HUES64 (cell line): Measurements from ENCODE around the gene TRMT1.
A peak's percentile ranks its signal among the peaks of the same experiment; 100 is the strongest.
"Not testable (repeated sequence)": the region's sequence is repeated elsewhere in the genome, so short reads cannot be mapped to it uniquely, and the experiment has no call there.

Source experiments
- H3K27ac ChIP-seq: 2 replicates; pipeline ENCODE4 v1.7.0; 2013; ENCODE audit warnings: low read depth, low read length, inconsistent platforms
- H3K27me3 ChIP-seq: 2 replicates; pipeline ENCODE4 v1.6.1; 2013; ENCODE audit warnings: mild to moderate bottlenecking, low read length; ENCODE audit not compliant: insufficient read depth
- H3K36me3 ChIP-seq: 2 replicates; pipeline ENCODE4 v1.6.1; 2013; ENCODE audit warnings: mild to moderate bottlenecking, low read length; ENCODE audit not compliant: insufficient read depth
- H3K4me1 ChIP-seq: 2 replicates; pipeline ENCODE4 v1.6.1; 2013; ENCODE audit warnings: mild to moderate bottlenecking, low read length, moderate library complexity; ENCODE audit not compliant: insufficient read depth
- H3K4me3 ChIP-seq: 2 replicates; pipeline ENCODE4 v1.5.1; 2013; ENCODE audit warnings: mild to moderate bottlenecking, low read length, moderate library complexity
- H3K9ac ChIP-seq: 2 replicates; pipeline ENCODE4 v1.6.1; 2013; ENCODE audit warnings: mild to moderate bottlenecking, low read depth, low read length
- H3K9me3 ChIP-seq: 2 replicates; pipeline ENCODE4 v1.6.1; 2013; ENCODE audit warnings: low read depth, low read length; ENCODE audit not compliant: insufficient read depth
- WGBS: fragments of 150-250, 120-280 bp; methylation state at CpG from one replicate; pipeline ENCODE4 v1.1.7; 2013; ENCODE audit warnings: missing lambda C conversion rate; 5-methylcytosine and 5-hydroxymethylcytosine counted together

Gene TRMT1

GRCh38 chr19:13149173-13149627, 32.7 kb upstream of the TRMT1 start:
- peak overlapping the region; percentile 82 for H3K4me3 ChIP-seq
- WGBS, result 59% methylated on average over 15 of the region's 17 CpGs
- not testable (repeated sequence) for H3K27me3 ChIP-seq, H3K27ac ChIP-seq, H3K9me3 ChIP-seq, H3K4me1 ChIP-seq
- peaks cover 11% of the 10 kb centered on the region for H3K36me3 ChIP-seq
- peak overlapping the region; percentile 64 for H3K9ac ChIP-seq

DNA sequence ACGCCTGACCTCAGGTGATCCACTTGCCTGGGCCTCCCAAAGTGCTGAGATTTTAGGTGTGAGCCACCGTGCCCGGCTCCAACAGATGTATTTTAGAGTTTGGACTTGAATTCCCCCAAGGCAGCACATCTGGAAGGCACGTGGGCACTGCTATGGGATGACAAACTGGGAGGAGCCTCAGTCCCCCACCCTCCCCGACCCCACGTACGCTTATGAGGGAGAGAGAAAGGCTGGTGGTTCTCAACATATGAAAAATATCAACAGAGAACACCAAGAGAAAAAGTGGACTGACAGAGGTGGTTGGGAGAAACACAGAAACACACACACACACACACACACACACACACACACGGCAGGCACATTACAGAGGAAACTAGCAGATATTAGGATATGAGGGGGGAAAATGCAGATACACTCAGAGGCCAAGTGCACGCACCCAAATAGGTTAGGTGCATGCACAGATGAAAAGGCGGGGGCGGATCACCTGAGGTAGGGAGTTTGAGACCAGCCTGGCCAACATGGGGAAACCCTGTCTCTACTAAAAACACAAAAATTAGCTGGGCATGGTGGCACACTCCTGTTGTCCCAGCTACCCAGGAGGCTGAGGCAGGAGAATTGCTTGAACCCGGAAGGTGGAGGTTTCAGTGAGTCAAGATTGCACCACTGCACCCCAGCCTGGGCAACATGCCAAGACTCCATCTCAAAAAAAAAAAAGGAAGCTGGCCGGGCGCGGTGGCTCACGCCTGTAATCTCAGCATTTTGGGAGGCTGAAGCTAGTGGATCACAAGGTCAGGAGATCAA, 30.4 kb upstream of the TRMT1 start:
- H3K4me3 ChIP-seq, result no peak overlapping the region
- WGBS, result 95% methylated on average over 13 of the region's 16 CpGs
- no peak overlapping the region for H3K27ac ChIP-seq
- H3K27me3 ChIP-seq, result no peaks in the 10 kb centered on the region
- H3K9me3 ChIP-seq, result no peaks in the 10 kb centered on the region
- H3K4me1 ChIP-seq, result no peaks in the 10 kb centered on the region
- peaks cover 15% of the 10 kb centered on the region for H3K36me3 ChIP-seq
- H3K9ac ChIP-seq, result no peak overlapping the region

DNA sequence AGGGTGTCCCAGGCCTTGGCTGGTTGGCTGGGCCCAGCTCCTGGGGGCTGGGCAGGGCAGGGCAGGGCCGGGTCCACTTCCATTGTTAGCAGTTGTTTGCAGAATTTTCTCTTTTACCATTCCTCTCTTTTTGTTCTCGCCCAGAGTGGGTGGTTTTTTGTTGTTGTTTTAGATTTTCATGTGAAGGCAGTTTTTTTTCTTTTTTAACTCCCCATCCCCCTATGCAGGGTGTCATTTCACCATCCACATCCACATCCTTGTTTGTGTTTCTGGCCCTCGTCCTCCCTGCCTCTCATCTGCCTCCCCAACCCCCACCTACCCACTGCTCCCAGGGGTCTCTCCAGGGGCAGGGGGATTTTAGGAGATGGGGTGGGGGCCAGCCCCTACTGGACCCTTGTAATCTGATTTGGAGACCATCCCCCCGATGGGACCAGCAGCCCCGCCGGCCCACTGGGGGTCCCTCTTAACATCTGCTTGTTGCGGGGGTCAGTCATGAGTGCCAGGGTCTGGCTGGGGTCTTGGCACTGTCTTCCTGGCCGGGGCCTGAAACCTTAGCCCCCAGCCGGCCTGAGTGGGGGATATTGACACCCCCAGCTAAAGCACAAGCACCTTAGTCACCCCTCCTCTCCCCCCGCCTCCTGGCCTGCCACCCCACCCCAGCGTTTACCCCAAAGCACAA, 23.2 kb upstream of the TRMT1 start:
- WGBS, result 93% methylated on average over 9 of the region's 11 CpGs
- Histone ChIP-seq H3K36me3 (peaks cover 57% of the 10 kb centered on the region), H3K27ac (no peak overlapping the region)

DNA sequence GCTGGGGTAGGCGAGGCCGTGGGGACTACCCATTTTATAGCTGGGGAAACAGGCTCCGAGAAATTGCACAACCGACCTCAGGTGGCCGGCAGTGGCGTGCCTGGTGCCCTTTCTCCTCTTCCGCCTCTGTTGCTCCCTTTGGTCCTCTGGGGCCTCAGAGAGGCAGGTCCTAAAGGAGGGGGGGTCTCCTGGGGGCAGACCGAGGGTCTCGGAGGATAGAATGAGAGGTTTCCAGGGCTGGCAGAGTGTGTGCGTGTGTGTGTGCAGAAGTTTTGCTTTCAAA, 22.3 kb upstream of the TRMT1 start:
- Histone ChIP-seq H3K4me3 (no peak overlapping the region), H3K27ac (no peak overlapping the region), H3K4me1 (no peaks in the 10 kb centered on the region), H3K36me3 (peaks cover 56% of the 10 kb centered on the region), H3K9me3 (no peaks in the 10 kb centered on the region), H3K27me3 (no peaks in the 10 kb centered on the region), H3K9ac (no peak overlapping the region)
- 88% methylated on average over 10 of the region's 10 CpGs for whole genome bisulfite sequencing

More for the DNA sequence above, 23.2 kb upstream of the TRMT1 start:
- Histone ChIP-seq H3K4me1 (no peaks in the 10 kb centered on the region), H3K9me3 (no peaks in the 10 kb centered on the region), H3K27me3 (no peaks in the 10 kb centered on the region), H3K9ac (no peak overlapping the region), H3K4me3 (no peak overlapping the region)

GRCh38 chr19:13138171-13138915, 21.8 kb upstream of the TRMT1 start:
- no peaks in the 10 kb centered on the region for H3K27me3 ChIP-seq
- H3K9ac ChIP-seq, result no peak overlapping the region
- no peak overlapping the region for H3K27ac ChIP-seq
- H3K4me1 ChIP-seq, result no peaks in the 10 kb centered on the region
- WGBS, result 94% methylated on average over 40 of the region's 40 CpGs
- H3K4me3 ChIP-seq, result no peak overlapping the region
- H3K36me3 ChIP-seq, result peaks cover 59% of the 10 kb centered on the region
- H3K9me3 ChIP-seq, result no peaks in the 10 kb centered on the region

- Histone ChIP-seq H3K9me3 (no peaks in the 10 kb centered on the region), H3K27me3 (no peaks in the 10 kb centered on the region), H3K27ac (no peak overlapping the region), H3K4me3 (no peak overlapping the region), H3K4me1 (no peaks in the 10 kb centered on the region), H3K9ac (no peak overlapping the region), H3K36me3 (peaks cover 63% of the 10 kb centered on the region)
- WGBS, result 95% methylated on average over 28 of the region's 28 CpGs
Observed at GRCh38 chr19:13137290-13137794, 20.8 kb upstream of the TRMT1 start.

GRCh38 chr19:13135068-13136062, 18.8 kb upstream of the TRMT1 start:
- peaks cover 63% of the 10 kb centered on the region for H3K36me3 ChIP-seq

DNA sequence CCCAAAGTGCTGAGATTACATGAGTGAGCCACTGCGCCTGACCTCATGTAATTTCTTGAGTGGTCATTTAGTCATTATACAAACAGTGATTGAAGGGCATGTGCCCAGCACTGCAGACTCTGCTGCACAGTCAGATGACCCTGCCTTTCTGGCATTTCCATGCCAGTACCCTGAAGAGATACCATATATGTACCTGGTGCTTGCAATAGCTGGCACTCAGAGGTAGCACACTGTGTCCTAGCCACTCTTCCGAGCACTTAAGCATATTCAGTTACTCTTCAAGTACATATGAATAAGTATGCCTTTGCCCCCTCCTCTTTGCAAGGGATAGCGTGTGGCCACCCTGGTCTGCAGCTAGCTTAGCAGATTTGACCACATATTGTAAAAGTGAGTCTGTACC, 18.1 kb upstream of the TRMT1 start:
- 95% methylated on average over 3 of the region's 3 CpGs for WGBS
- H3K4me1 ChIP-seq, result no peaks in the 10 kb centered on the region

More at GRCh38 chr19:13135068-13136062, 18.8 kb upstream of the TRMT1 start:
- no peaks in the 10 kb centered on the region for H3K9me3 ChIP-seq
- H3K4me1 ChIP-seq, result no peaks in the 10 kb centered on the region
- H3K27me3 ChIP-seq, result no peaks in the 10 kb centered on the region
- WGBS, result 97% methylated on average over 60 of the region's 60 CpGs
- no peak overlapping the region for H3K9ac ChIP-seq
- no peak overlapping the region for H3K27ac ChIP-seq
- H3K4me3 ChIP-seq, result no peak overlapping the region

GRCh38 chr19:13133241-13133870, 16.8 kb upstream of the TRMT1 start:
- Histone ChIP-seq H3K27ac (no peak overlapping the region), H3K4me3 (no peak overlapping the region), H3K27me3 (no peaks in the 10 kb centered on the region), H3K36me3 (peaks cover 53% of the 10 kb centered on the region), H3K9me3 (no peaks in the 10 kb centered on the region), H3K9ac (no peak overlapping the region), H3K4me1 (no peaks in the 10 kb centered on the region)
- 92% methylated on average over 12 of the region's 12 CpGs for WGBS

More for the DNA sequence above, 18.1 kb upstream of the TRMT1 start:
- Histone ChIP-seq H3K36me3 (peaks cover 63% of the 10 kb centered on the region), H3K9me3 (no peaks in the 10 kb centered on the region), H3K4me3 (no peak overlapping the region), H3K27ac (no peak overlapping the region), H3K9ac (no peak overlapping the region), H3K27me3 (no peaks in the 10 kb centered on the region)
